Measurements from ENCODE around the gene OTOG.
A peak's percentile ranks its signal among the peaks of the same experiment; 100 is the strongest.

OTOG gene

GRCh38 chr11:17544181-17544622 lies 2.9 kb upstream of the OTOG start, which contains the start of gene USH1C:
Gene USH1C (minus strand): TSS chr11:17544416. CDS start chr11:17544307, 109 bp downstream.
- no peak within 1 kb of the TSS for H3K4me3 ChIP-seq (ENCODE audit: low read depth, low read length)
- no peak for TF ChIP-seq CTCF (IDR thresholded peaks at IDR 0.05; ENCODE audit: low read depth, low read length, missing control alignments)
- no peak for DNase-seq (ENCODE audit: low read depth)

GRCh38 chr11:17546240-17546639 lies 819 bp upstream of the OTOG start:
- TF ChIP-seq CTCF (IDR thresholded peaks at IDR 0.05; ENCODE audit: low read depth, low read length, missing control alignments): no peak
- no peak for DNase-seq (ENCODE audit: low read depth)
- no peak overlapping the region for H3K4me3 ChIP-seq (ENCODE audit: low read depth, low read length)

- DNase-seq (ENCODE audit: low read depth): no peak
- TF ChIP-seq CTCF (IDR thresholded peaks at IDR 0.05; ENCODE audit: low read depth, low read length, missing control alignments): peak; percentile 7
- no peak overlapping the region for H3K4me3 ChIP-seq (ENCODE audit: low read depth, low read length)
Measured at GRCh38 chr11:17547932-17548331, 873 bp downstream of the OTOG start.

GRCh38 chr11:17548444-17548843 lies 1.4 kb downstream of the OTOG start:
- TF ChIP-seq CTCF (IDR thresholded peaks at IDR 0.05; ENCODE audit: low read depth, low read length, missing control alignments): peak; percentile 10
- no peak overlapping the region for H3K4me3 ChIP-seq (ENCODE audit: low read depth, low read length)
- DNase-seq (ENCODE audit: low read depth): no peak

GRCh38 chr11:17550450-17551346 lies 3.6 kb downstream of the OTOG start:
- DNase-seq (ENCODE audit: low read depth): no peak
- no peak for TF ChIP-seq CTCF (IDR thresholded peaks at IDR 0.05; ENCODE audit: low read depth, low read length, missing control alignments)
- no peak overlapping the region for H3K4me3 ChIP-seq (ENCODE audit: low read depth, low read length)

GRCh38 chr11:17551347-17552040 lies 4.4 kb downstream of the OTOG start:
- no peak overlapping the region for H3K4me3 ChIP-seq (ENCODE audit: low read depth, low read length)
- no peak for DNase-seq (ENCODE audit: low read depth)
- no peak for TF ChIP-seq CTCF (IDR thresholded peaks at IDR 0.05; ENCODE audit: low read depth, low read length, missing control alignments)
